ENCODE results near the gene RIT2. TPM values are rescaled to one million over a fixed set of nuclear protein-coding genes. Genes with fewer than 3 reads are reported as not detected.

Gene RIT2
- polyA plus RNA-seq, 4 donors: 0.22 TPM; not detected in 3

GRCh38 chr18:42719221-42719620, 396.3 kb downstream of the RIT2 start:
- no peak for DNase-seq (ENCODE audit: low read depth in 4 of 4, low spot score in 2 of 4)

- no peak for DNase-seq (ENCODE audit: low read depth in 4 of 4, low spot score in 2 of 4)
Observed at GRCh38 chr18:42712065-42712464, 403.4 kb downstream of the RIT2 start.

- no peak for DNase-seq (ENCODE audit: low read depth in 4 of 4, low spot score in 2 of 4)
Observed at GRCh38 chr18:42707080-42707479, 408.4 kb downstream of the RIT2 start.

- no peak for DNase-seq (ENCODE audit: low read depth in 4 of 4, low spot score in 2 of 4)
Observed at GRCh38 chr18:42706618-42707017, 408.9 kb downstream of the RIT2 start.

- DNase-seq (ENCODE audit: low read depth in 4 of 4, low spot score in 2 of 4): no peak
Observed at GRCh38 chr18:42706029-42706608, 409.4 kb downstream of the RIT2 start.

Other genes with a start within 250 kb of the RIT2 start
- gene SYT4, start 161.8 kb upstream of the RIT2 start, polyA plus RNA-seq (ENCODE audit: insufficient read length in 4 of 4): 1 to 10 TPM in 1 of 4 donors, under 1 TPM in 3; 0.20 to 1.5 (median 0.48) TPM